ENCODE data around the gene FAM89A.
"Not testable (repeated sequence)": the region's sequence is repeated elsewhere in the genome, so short reads cannot be mapped to it uniquely, and the experiment has no call there.

FAM89A gene

DNA sequence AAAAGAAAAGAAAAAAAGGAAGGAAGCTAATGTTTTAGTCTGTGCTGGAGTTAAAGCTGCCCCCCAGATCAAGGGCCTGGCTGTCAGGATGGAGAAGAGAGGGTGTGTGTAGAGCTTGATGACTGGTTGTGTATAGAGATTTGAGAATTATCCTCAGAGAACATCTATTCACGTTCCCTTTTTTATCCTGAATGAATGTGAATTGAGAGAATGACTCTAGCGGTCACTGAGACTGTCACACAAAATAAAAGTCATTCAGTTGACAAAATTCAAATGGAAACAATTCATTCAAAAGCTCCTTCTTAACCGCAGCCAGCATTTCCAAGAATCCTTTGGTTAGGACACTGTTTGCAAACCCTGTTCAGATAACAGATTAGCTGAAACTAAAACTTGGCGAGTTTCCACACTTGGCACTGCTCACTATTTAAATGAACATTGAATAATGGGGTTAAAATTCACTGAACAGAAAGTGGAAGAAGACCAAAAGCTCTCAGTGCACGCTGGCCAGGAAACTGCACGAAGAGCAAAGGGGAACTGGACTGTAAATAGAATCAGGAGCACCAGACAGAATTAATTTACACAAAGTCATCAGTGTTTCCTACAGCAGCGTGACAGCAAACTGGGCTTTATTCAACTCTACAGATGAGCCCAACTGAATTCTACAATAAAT, 13.6 kb upstream of the FAM89A start:
- Histone ChIP-seq H3K4me1 (ENCODE audit: control insufficient read depth, low read depth, low read length) (no peaks in the 10 kb centered on the region), H3K9ac (ENCODE audit: low read length) (no peak overlapping the region), H3K36me3 (ENCODE audit: control insufficient read depth, low read depth, low read length) (no peaks in the 10 kb centered on the region), H3K9me3 (ENCODE audit: control insufficient read depth, low read depth, low read length) (no peaks in the 10 kb centered on the region), H3K27ac (ENCODE audit: low read length) (no peak overlapping the region), H3K27me3 (ENCODE audit: control insufficient read depth, insufficient read depth, low read length) (peaks cover 9% of the 10 kb centered on the region), H3K4me3 (ENCODE audit: low read length) (no peak overlapping the region)

- Histone ChIP-seq H3K9ac (ENCODE audit: low read length) (no peak overlapping the region), H3K4me3 (ENCODE audit: low read length) (no peak overlapping the region), H3K27ac (ENCODE audit: low read length) (no peak overlapping the region), H3K4me1 (ENCODE audit: control insufficient read depth, low read depth, low read length) (no peaks in the 10 kb centered on the region), H3K27me3 (ENCODE audit: control insufficient read depth, insufficient read depth, low read length) (peaks cover 10% of the 10 kb centered on the region), H3K36me3 (ENCODE audit: control insufficient read depth, low read depth, low read length) (no peaks in the 10 kb centered on the region), H3K9me3 (ENCODE audit: control insufficient read depth, low read depth, low read length) (no peaks in the 10 kb centered on the region)
These were observed 12.7 kb upstream of the FAM89A start for GRCh38 chr1:231052777-231053176.

GRCh38 chr1:231050932-231051331, 10.9 kb upstream of the FAM89A start:
- H3K27me3 ChIP-seq (ENCODE audit: control insufficient read depth, insufficient read depth, low read length), result peaks cover 26% of the 10 kb centered on the region
- not testable (repeated sequence) for H3K27ac ChIP-seq (ENCODE audit: low read length); H3K9ac ChIP-seq (ENCODE audit: low read length); H3K4me3 ChIP-seq (ENCODE audit: low read length); H3K9me3 ChIP-seq (ENCODE audit: control insufficient read depth, low read depth, low read length); H3K36me3 ChIP-seq (ENCODE audit: control insufficient read depth, low read depth, low read length); H3K4me1 ChIP-seq (ENCODE audit: control insufficient read depth, low read depth, low read length)

- H3K9ac ChIP-seq (ENCODE audit: low read length), result no peak overlapping the region
- no peaks in the 10 kb centered on the region for H3K9me3 ChIP-seq (ENCODE audit: control insufficient read depth, low read depth, low read length)
- H3K27ac ChIP-seq (ENCODE audit: low read length), result no peak overlapping the region
- H3K4me3 ChIP-seq (ENCODE audit: low read length), result no peak overlapping the region
- no peaks in the 10 kb centered on the region for H3K36me3 ChIP-seq (ENCODE audit: control insufficient read depth, low read depth, low read length)
- H3K27me3 ChIP-seq (ENCODE audit: control insufficient read depth, insufficient read depth, low read length), result peaks cover 28% of the 10 kb centered on the region
- no peaks in the 10 kb centered on the region for H3K4me1 ChIP-seq (ENCODE audit: control insufficient read depth, low read depth, low read length)
These were observed 10.3 kb upstream of the FAM89A start for GRCh38 chr1:231050395-231050794.

DNA sequence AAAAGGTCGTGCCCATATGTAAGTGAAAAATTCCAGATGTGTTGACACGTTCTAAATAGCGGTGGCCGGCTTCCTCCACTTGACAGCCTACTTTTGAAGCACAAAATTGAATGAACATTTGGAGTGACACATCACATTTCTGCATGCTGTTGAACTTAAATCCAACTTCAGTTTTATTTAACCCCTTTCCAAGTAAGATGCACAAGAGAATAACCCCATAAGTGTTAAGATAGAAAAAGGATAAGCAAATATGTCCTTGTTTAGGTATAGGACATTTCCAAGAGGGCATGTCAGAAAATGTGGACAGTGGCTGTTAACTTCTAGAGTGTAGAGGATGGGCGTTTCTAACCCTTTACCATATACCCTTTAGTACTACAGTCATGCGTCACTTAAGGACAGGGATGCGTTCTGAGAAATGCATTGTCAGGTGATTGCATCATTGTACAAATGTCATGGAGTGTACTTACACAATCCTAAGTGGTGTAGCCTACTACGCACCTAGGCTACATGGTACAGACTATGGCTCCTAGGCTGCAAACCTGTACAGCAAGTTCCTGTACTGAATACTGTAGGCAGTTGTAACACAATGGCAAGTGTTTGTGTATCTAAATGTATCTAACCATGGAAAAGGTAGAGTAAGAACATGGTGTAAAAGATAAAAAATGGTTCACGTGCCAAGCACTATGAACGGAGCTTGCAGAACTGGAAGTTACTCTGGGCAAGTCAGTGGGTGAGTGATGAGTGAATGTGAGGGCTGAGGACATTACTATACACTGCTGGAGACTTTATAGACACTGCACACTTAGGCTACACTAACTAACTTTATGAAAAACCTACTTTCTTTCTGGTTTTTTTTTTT, 9.3 kb upstream of the FAM89A start:
- Histone ChIP-seq H3K9ac (ENCODE audit: low read length) (no peak overlapping the region), H3K27ac (ENCODE audit: low read length) (no peak overlapping the region), H3K27me3 (ENCODE audit: control insufficient read depth, insufficient read depth, low read length) (peaks cover 39% of the 10 kb centered on the region), H3K4me1 (ENCODE audit: control insufficient read depth, low read depth, low read length) (no peaks in the 10 kb centered on the region), H3K4me3 (ENCODE audit: low read length) (no peak overlapping the region), H3K9me3 (ENCODE audit: control insufficient read depth, low read depth, low read length) (no peaks in the 10 kb centered on the region), H3K36me3 (ENCODE audit: control insufficient read depth, low read depth, low read length) (no peaks in the 10 kb centered on the region)

GRCh38 chr1:231048419-231048818, 8.4 kb upstream of the FAM89A start:
- not testable (repeated sequence) for H3K9me3 ChIP-seq (ENCODE audit: control insufficient read depth, low read depth, low read length); H3K36me3 ChIP-seq (ENCODE audit: control insufficient read depth, low read depth, low read length); H3K4me3 ChIP-seq (ENCODE audit: low read length); H3K9ac ChIP-seq (ENCODE audit: low read length); H3K27ac ChIP-seq (ENCODE audit: low read length); H3K4me1 ChIP-seq (ENCODE audit: control insufficient read depth, low read depth, low read length)
- H3K27me3 ChIP-seq (ENCODE audit: control insufficient read depth, insufficient read depth, low read length), result peaks cover 48% of the 10 kb centered on the region

DNA sequence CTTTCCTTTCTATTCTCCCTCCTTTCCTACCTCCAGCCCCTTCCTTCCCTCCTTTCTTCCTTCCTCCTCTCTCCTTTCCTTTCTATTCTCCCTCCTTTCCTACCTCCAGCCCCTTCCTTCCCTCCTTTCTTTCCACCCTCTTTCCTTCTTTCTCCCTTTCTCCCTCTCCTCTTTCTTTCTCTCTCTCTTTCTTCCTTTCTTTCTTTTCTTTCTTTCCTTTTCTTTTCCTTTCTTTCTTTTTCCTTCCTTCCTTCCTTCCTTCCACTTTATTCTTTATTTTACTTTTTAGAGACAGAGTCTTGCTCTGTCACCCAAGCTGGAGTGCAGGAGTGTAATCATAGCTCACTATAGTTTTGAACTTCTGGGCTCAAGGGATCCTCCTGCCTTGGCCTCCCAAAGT, 7.5 kb upstream of the FAM89A start:
- H3K27ac ChIP-seq (ENCODE audit: low read length); H3K36me3 ChIP-seq (ENCODE audit: control insufficient read depth, low read depth, low read length); H3K9ac ChIP-seq (ENCODE audit: low read length); H3K4me1 ChIP-seq (ENCODE audit: control insufficient read depth, low read depth, low read length); H3K9me3 ChIP-seq (ENCODE audit: control insufficient read depth, low read depth, low read length); H3K4me3 ChIP-seq (ENCODE audit: low read length): not testable (repeated sequence)
- peaks cover 57% of the 10 kb centered on the region for H3K27me3 ChIP-seq (ENCODE audit: control insufficient read depth, insufficient read depth, low read length)

DNA sequence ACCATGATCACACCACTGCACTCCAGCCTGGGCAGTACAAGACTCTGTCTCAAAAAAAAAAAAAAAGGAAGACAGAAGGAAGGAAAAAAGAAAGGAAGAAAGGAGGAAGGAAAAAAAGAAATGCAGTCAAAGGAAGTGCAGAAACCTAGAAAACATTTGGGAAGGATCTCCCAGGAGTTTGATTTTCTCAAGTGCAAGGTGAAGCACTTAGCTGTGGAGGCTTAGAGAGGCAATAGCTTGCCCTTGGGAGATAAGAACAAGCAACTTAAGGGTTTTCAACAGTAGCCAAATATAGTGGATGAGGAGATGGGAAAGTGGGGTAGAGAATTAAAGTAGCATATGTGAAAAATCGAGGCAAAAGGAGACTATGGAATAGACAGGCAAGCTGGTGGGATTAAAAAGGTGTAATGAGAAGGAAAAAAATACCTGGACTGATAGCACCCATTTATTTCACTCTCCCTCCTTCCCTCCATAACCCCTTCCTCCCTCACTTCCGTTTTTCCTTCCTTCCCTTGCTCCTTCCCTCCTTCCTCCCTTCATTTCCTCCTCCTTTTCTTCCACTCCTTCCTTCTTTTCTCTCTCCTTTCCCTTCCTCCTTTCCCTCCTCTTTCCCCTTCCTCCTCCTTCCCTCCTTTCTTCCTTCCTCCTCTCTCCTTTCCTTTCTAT, 6.8 kb upstream of the FAM89A start:
- no peak overlapping the region for H3K27ac ChIP-seq (ENCODE audit: low read length)
- no peaks in the 10 kb centered on the region for H3K4me1 ChIP-seq (ENCODE audit: control insufficient read depth, low read depth, low read length)
- H3K36me3 ChIP-seq (ENCODE audit: control insufficient read depth, low read depth, low read length), result no peaks in the 10 kb centered on the region
- H3K4me3 ChIP-seq (ENCODE audit: low read length), result no peak overlapping the region
- H3K9me3 ChIP-seq (ENCODE audit: control insufficient read depth, low read depth, low read length), result no peaks in the 10 kb centered on the region
- H3K27me3 ChIP-seq (ENCODE audit: control insufficient read depth, insufficient read depth, low read length), result peaks cover 64% of the 10 kb centered on the region
- H3K9ac ChIP-seq (ENCODE audit: low read length), result no peak overlapping the region

- H3K4me3 ChIP-seq (ENCODE audit: low read length); H3K27ac ChIP-seq (ENCODE audit: low read length); H3K4me1 ChIP-seq (ENCODE audit: control insufficient read depth, low read depth, low read length); H3K9me3 ChIP-seq (ENCODE audit: control insufficient read depth, low read depth, low read length); H3K9ac ChIP-seq (ENCODE audit: low read length); H3K36me3 ChIP-seq (ENCODE audit: control insufficient read depth, low read depth, low read length): not testable (repeated sequence)
- peaks cover 71% of the 10 kb centered on the region for H3K27me3 ChIP-seq (ENCODE audit: control insufficient read depth, insufficient read depth, low read length)
These were observed 6.1 kb upstream of the FAM89A start for GRCh38 chr1:231045921-231046729.

DNA sequence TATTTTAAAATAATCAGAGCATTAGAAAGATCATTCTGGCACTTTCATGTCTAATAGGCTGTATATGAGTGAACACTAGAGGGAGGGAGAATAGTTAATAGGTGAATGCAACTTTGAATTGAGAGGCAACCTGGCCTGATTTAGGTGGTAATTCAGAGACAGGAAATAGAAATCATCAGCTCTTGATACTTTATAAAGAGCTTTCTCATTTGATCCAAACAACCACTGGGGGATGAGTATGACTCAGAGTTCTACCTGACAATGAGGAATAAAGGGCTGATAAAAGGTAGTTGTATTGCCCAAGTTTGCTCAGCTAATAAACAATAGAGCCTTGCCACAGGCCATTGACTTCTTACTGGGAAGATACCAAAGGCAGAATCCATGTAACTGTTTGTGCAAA, 5.2 kb upstream of the FAM89A start:
- Histone ChIP-seq H3K36me3 (ENCODE audit: control insufficient read depth, low read depth, low read length) (no peaks in the 10 kb centered on the region), H3K27me3 (ENCODE audit: control insufficient read depth, insufficient read depth, low read length) (peaks cover 79% of the 10 kb centered on the region), H3K27ac (ENCODE audit: low read length) (no peak overlapping the region), H3K4me3 (ENCODE audit: low read length) (no peak overlapping the region), H3K9me3 (ENCODE audit: control insufficient read depth, low read depth, low read length) (no peaks in the 10 kb centered on the region), H3K9ac (ENCODE audit: low read length) (no peak overlapping the region), H3K4me1 (ENCODE audit: control insufficient read depth, low read depth, low read length) (no peaks in the 10 kb centered on the region)

DNA sequence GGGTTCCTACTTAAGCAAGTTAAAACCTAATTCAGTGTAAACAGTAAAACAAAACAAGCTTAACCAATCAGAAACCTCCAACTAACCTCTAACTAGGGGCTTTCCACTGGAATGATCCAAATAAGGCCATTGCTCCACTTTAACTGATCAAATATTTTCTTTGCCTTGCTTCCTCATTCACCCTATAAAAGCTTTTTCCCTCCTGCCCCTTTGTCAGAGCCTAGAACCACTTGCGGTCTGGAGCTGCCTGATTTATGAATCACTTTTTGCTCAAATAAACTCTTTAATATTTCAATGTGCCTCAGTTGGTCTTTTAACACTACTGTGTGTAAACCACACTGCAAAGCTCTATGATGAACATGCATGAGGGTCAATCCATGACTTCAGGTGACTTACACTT, 4.5 kb upstream of the FAM89A start:
- Histone ChIP-seq H3K4me1 (ENCODE audit: control insufficient read depth, low read depth, low read length) (no peaks in the 10 kb centered on the region), H3K36me3 (ENCODE audit: control insufficient read depth, low read depth, low read length) (no peaks in the 10 kb centered on the region), H3K27me3 (ENCODE audit: control insufficient read depth, insufficient read depth, low read length) (peaks cover 82% of the 10 kb centered on the region), H3K4me3 (ENCODE audit: low read length) (no peak overlapping the region), H3K9me3 (ENCODE audit: control insufficient read depth, low read depth, low read length) (no peaks in the 10 kb centered on the region), H3K9ac (ENCODE audit: low read length) (no peak overlapping the region), H3K27ac (ENCODE audit: low read length) (no peak overlapping the region)
